ENCODE results near the gene TMEM59. TPM values are rescaled to one million over a fixed set of nuclear protein-coding genes. Genes with fewer than 3 reads are reported as not detected.
"Not testable (repeated sequence)": the region's sequence is repeated elsewhere in the genome, so short reads cannot be mapped to it uniquely, and the experiment has no call there.

Gene TMEM59
- total RNA-seq, 2 donors from 2014 or later, result 282 to 326 TPM

GRCh38 chr1:54006508-54006907 is 46.5 kb downstream of the TMEM59 start:
- H3K4me1 ChIP-seq (ENCODE audit: control insufficient read depth in 1 of 2, low read depth in 2 of 2), result no peaks in the 10 kb centered on the region
- no peak for DNase-seq (ENCODE audit: low spot score)
- no peaks in the 10 kb centered on the region for H3K27me3 ChIP-seq (replicated peaks; ENCODE audit: insufficient read depth)
- H3K36me3 ChIP-seq, result no peaks in the 10 kb centered on the region
- no peak for TF ChIP-seq CTCF (IDR thresholded peaks at IDR 0.05)
- no peak overlapping the region for H3K4me3 ChIP-seq
- H3K9me3 ChIP-seq, result no peaks in the 10 kb centered on the region
- H3K27ac ChIP-seq, result no peak overlapping the region
- no peak for ATAC-seq (ENCODE audit: insufficient number of reproducible peaks, low FRiP score, low read depth)

GRCh38 chr1:54004481-54005049 is 48.4 kb downstream of the TMEM59 start:
- DNase-seq (ENCODE audit: low spot score), result no peak
- no peaks in the 10 kb centered on the region for H3K36me3 ChIP-seq
- TF ChIP-seq CTCF (IDR thresholded peaks at IDR 0.05), result no peak
- no peaks in the 10 kb centered on the region for H3K27me3 ChIP-seq (replicated peaks; ENCODE audit: insufficient read depth)
- no peaks in the 10 kb centered on the region for H3K4me1 ChIP-seq (ENCODE audit: control insufficient read depth in 1 of 2, low read depth in 2 of 2)
- no peak for ATAC-seq (ENCODE audit: insufficient number of reproducible peaks, low FRiP score, low read depth)
- no peak overlapping the region for H3K4me3 ChIP-seq
- H3K9me3 ChIP-seq, result no peaks in the 10 kb centered on the region
- no peak overlapping the region for H3K27ac ChIP-seq

- ATAC-seq (ENCODE audit: insufficient number of reproducible peaks, low FRiP score, low read depth); DNase-seq (ENCODE audit: low spot score); H3K4me3 ChIP-seq; H3K27me3 ChIP-seq (replicated peaks; ENCODE audit: insufficient read depth); H3K36me3 ChIP-seq; H3K4me1 ChIP-seq (ENCODE audit: control insufficient read depth in 1 of 2, low read depth in 2 of 2); H3K9me3 ChIP-seq; H3K27ac ChIP-seq: not testable (repeated sequence)
Observed at GRCh38 chr1:54003750-54004480, 49.1 kb downstream of the TMEM59 start.

- no peak for ATAC-seq (ENCODE audit: insufficient number of reproducible peaks, low FRiP score, low read depth)
- H3K4me1 ChIP-seq (ENCODE audit: control insufficient read depth in 1 of 2, low read depth in 2 of 2), result no peaks in the 10 kb centered on the region
- H3K27me3 ChIP-seq (replicated peaks; ENCODE audit: insufficient read depth), result no peaks in the 10 kb centered on the region
- H3K9me3 ChIP-seq, result no peaks in the 10 kb centered on the region
- DNase-seq (ENCODE audit: low spot score), result no peak
- H3K4me3 ChIP-seq, result no peak overlapping the region
- no peak overlapping the region for H3K27ac ChIP-seq
- no peaks in the 10 kb centered on the region for H3K36me3 ChIP-seq
- no peak for TF ChIP-seq CTCF (IDR thresholded peaks at IDR 0.05)
Observed at GRCh38 chr1:54003249-54003646, 49.8 kb downstream of the TMEM59 start.

GRCh38 chr1:54002544-54003248 is 50.3 kb downstream of the TMEM59 start:
- no peak overlapping the region for H3K4me3 ChIP-seq
- ATAC-seq (ENCODE audit: insufficient number of reproducible peaks, low FRiP score, low read depth), result no peak
- no peaks in the 10 kb centered on the region for H3K9me3 ChIP-seq
- H3K27ac ChIP-seq, result no peak overlapping the region
- H3K36me3 ChIP-seq, result no peaks in the 10 kb centered on the region
- no peak for DNase-seq (ENCODE audit: low spot score)
- no peaks in the 10 kb centered on the region for H3K4me1 ChIP-seq (ENCODE audit: control insufficient read depth in 1 of 2, low read depth in 2 of 2)
- no peak for TF ChIP-seq CTCF (IDR thresholded peaks at IDR 0.05)
- no peaks in the 10 kb centered on the region for H3K27me3 ChIP-seq (replicated peaks; ENCODE audit: insufficient read depth)
